Thyroid gland (tissue), 4 donors: ENCODE results near the gene ABCC5.

Experiments used
- POLR2A ChIP-seq, 2 donors: fragments of 450-650 bp; IDR thresholded peaks; one replicate each; pipeline ENCODE4 v1.6.1; 2017; ENCODE audit warnings: antibody characterized with exemption in 2 of 2, mild to moderate bottlenecking in 2 of 2, moderate library complexity in 1 of 2
- TF ChIP-seq, protein P1 (sequence below), 6 experiments: fragments of 200-600 bp in 3 of 6; fragments of 450-650 bp in 3 of 6; sonication (generic) in 3 of 6; IDR thresholded peaks; one replicate each; pipeline ENCODE4 v1.5.1; 2016 to 2019; ENCODE audit warnings: antibody characterized with exemption in 6 of 6, mild to moderate bottlenecking in 2 of 6, inconsistent platforms in 1 of 6, moderate library complexity in 1 of 6

DNA sequence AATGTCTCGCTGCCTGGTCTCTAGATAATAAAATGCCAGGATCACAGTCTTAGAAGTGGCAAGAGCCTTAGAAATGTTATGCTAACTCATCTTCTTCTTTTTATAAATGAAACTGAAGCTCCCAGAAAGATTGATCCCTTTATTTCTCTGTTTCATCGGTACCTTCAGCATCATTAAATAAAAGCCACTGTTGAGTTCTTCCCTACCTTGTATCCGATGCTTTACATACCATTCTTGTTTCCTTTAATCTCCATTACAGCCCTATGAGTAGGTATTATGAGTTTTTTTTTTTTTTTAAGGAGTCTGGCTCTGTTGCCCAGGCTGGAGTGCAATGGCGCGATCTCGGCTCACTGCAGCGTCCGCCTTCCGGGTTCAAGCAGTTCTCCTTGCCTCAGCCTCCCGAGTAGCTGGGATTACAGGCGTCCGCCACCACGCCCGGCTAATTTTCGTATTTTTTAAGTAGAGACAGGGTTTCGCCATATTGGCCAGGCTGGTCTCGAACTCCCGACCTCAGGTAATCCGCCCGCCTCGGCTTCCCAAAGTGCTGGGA lies 815 bp upstream of the ABCC5 start:
- TF ChIP-seq, protein P1, sequence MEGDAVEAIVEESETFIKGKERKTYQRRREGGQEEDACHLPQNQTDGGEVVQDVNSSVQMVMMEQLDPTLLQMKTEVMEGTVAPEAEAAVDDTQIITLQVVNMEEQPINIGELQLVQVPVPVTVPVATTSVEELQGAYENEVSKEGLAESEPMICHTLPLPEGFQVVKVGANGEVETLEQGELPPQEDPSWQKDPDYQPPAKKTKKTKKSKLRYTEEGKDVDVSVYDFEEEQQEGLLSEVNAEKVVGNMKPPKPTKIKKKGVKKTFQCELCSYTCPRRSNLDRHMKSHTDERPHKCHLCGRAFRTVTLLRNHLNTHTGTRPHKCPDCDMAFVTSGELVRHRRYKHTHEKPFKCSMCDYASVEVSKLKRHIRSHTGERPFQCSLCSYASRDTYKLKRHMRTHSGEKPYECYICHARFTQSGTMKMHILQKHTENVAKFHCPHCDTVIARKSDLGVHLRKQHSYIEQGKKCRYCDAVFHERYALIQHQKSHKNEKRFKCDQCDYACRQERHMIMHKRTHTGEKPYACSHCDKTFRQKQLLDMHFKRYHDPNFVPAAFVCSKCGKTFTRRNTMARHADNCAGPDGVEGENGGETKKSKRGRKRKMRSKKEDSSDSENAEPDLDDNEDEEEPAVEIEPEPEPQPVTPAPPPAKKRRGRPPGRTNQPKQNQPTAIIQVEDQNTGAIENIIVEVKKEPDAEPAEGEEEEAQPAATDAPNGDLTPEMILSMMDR (IDR thresholded peaks at IDR 0.05): no peak
- no peak for TF ChIP-seq POLR2A (IDR thresholded peaks at IDR 0.05)
